Measurements from ENCODE around the gene TMEM52B.

DNA sequence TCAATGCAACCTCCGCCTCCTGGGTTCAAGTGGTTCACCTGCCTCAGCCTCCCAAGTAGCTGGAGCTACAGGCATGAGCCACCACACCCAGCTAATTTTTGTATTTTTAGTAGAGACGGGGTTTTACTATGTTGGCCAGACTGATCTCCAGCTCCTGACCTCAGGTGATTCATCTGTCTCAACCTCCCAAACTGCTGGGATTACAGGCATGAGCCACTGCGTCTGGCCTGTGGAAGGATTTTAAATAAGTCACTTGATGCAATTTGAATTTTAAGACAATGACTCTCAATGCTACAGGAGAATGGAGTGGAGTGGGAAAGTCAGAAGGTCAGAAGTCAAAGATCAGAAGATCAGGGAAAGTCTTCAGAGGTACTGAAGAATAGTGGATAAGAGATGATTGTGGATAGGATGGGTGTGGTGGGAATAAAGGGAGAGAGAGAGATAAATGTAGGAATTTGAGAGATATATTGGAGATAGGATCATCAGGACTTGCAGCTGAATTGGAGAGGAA lies 15.4 kb downstream of the TMEM52B start:
- TF ChIP-seq, protein P1, sequence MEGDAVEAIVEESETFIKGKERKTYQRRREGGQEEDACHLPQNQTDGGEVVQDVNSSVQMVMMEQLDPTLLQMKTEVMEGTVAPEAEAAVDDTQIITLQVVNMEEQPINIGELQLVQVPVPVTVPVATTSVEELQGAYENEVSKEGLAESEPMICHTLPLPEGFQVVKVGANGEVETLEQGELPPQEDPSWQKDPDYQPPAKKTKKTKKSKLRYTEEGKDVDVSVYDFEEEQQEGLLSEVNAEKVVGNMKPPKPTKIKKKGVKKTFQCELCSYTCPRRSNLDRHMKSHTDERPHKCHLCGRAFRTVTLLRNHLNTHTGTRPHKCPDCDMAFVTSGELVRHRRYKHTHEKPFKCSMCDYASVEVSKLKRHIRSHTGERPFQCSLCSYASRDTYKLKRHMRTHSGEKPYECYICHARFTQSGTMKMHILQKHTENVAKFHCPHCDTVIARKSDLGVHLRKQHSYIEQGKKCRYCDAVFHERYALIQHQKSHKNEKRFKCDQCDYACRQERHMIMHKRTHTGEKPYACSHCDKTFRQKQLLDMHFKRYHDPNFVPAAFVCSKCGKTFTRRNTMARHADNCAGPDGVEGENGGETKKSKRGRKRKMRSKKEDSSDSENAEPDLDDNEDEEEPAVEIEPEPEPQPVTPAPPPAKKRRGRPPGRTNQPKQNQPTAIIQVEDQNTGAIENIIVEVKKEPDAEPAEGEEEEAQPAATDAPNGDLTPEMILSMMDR (IDR thresholded peaks at IDR 0.05) = no peak
- TF ChIP-seq ZFX (IDR thresholded peaks at IDR 0.05; ENCODE audit: borderline replicate concordance) = no peak
